NK-92 (cell line): ENCODE measurements around the gene TBX21.

ENCODE experiments used
- DNase-seq: peaks from one replicate; lab custom pipeline; 2025; ENCODE audit not compliant: unreplicated experiment; lab: John Stamatoyannopoulos, UW

The TBX21 gene

GRCh38 chr17:47697906-47698711, 34.9 kb upstream of the TBX21 start:
- no peak for DNase-seq

- DNase-seq, result no peak
Observed at GRCh38 chr17:47698749-47699535, 34.1 kb upstream of the TBX21 start.

- no peak for DNase-seq
Observed at GRCh38 chr17:47699536-47699840, 33.5 kb upstream of the TBX21 start.

GRCh38 chr17:47700471-47701449, 32.3 kb upstream of the TBX21 start:
- DNase-seq, result no peak

GRCh38 chr17:47701608-47702007, 31.4 kb upstream of the TBX21 start:
- DNase-seq, result no peak

- DNase-seq, result no peak
Observed at GRCh38 chr17:47702391-47702995, 30.5 kb upstream of the TBX21 start.

GRCh38 chr17:47703191-47703591, 29.8 kb upstream of the TBX21 start:
- DNase-seq, result no peak

GRCh38 chr17:47703671-47704070, 29.4 kb upstream of the TBX21 start:
- no peak for DNase-seq

- DNase-seq, result no peak
Observed at GRCh38 chr17:47704116-47704515, 28.9 kb upstream of the TBX21 start.

- no peak for DNase-seq
Observed at GRCh38 chr17:47704736-47705135, 28.3 kb upstream of the TBX21 start.

- no peak for DNase-seq
Observed at GRCh38 chr17:47705536-47706530, 27.2 kb upstream of the TBX21 start.

- DNase-seq, result no peak
Observed at GRCh38 chr17:47707056-47707804, 25.8 kb upstream of the TBX21 start.

GRCh38 chr17:47707884-47708283, 25.2 kb upstream of the TBX21 start:
- no peak for DNase-seq

- no peak for DNase-seq
Observed at GRCh38 chr17:47708312-47708863, 24.6 kb upstream of the TBX21 start.

GRCh38 chr17:47708864-47709541, 24.0 kb upstream of the TBX21 start:
- no peak for DNase-seq

- no peak for DNase-seq
Observed at GRCh38 chr17:47709594-47709993, 23.4 kb upstream of the TBX21 start.

GRCh38 chr17:47711366-47712099, 21.5 kb upstream of the TBX21 start:
- no peak for DNase-seq
